Heart right ventricle (tissue), 16 donors: ENCODE measurements around the gene TRPM3. TPM values are rescaled to one million over a fixed set of nuclear protein-coding genes. Genes with fewer than 3 reads are reported as not detected.

Experiments
- ATAC-seq, 8 donors: fragments of 200-7000 bp; cut with Tn5 transposase; one replicate each; pipeline ENCODE4 v1.9.1; 2020; ENCODE audit warnings: mild to moderate bottlenecking in 8 of 8, moderate library complexity in 8 of 8, moderate number of reproducible peaks in 1 of 8
- DNase-seq, 2 donors: peaks; one replicate each; pipeline ENCODE4 v3.0.0-alpha.2; 2020
- H3K27ac ChIP-seq, 10 donors: fragments of 200-600 bp; sonication (generic) in 2 of 10; one replicate each; pipeline versions ENCODE4 v1.5.0 to v1.8.0; 2020 to 2022; ENCODE audit warnings: mild to moderate bottlenecking in 3 of 10
- H3K27me3 ChIP-seq, 7 donors: fragments of 200-600 bp; one replicate each; pipeline ENCODE4 v1.8.0; 2021 to 2022; ENCODE audit warnings: mild to moderate bottlenecking in 2 of 7
- H3K36me3 ChIP-seq, 9 donors: fragments of 200-600 bp; sonication (generic) in 1 of 9; one replicate each; pipeline versions ENCODE4 v1.5.0 to v1.8.0; 2020 to 2022; ENCODE audit warnings: mild to moderate bottlenecking in 2 of 9
- H3K4me1 ChIP-seq, 9 donors: fragments of 200-600 bp; sonication (generic) in 1 of 9; one replicate each; pipeline versions ENCODE4 v1.5.0 to v1.8.0; 2020 to 2022; ENCODE audit warnings: mild to moderate bottlenecking in 4 of 9
- H3K4me3 ChIP-seq, 10 donors: fragments of 200-600 bp; sonication (generic) in 2 of 10; one replicate each; pipeline versions ENCODE4 v1.5.0 to v1.8.0; 2020 to 2022; ENCODE audit warnings: mild to moderate bottlenecking in 7 of 10, moderate library complexity in 2 of 10
- H3K9me3 ChIP-seq, 11 donors: fragments of 200-600 bp in 10 of 11; sonication (generic) in 2 of 11; one replicate each; pipeline versions ENCODE4 v1.5.0 to v1.8.0; 2013 to 2022; ENCODE audit warnings: mild to moderate bottlenecking in 2 of 11, control low read depth in 1 of 11, moderate library complexity in 1 of 11
- CTCF ChIP-seq, 9 donors: fragments of 200-600 bp; sonication (generic) in 2 of 9; IDR thresholded peaks; one replicate each; pipeline versions ENCODE4 v1.5.0 to v1.8.0; 2021 to 2022; ENCODE audit warnings: antibody characterized with exemption in 9 of 9, mild to moderate bottlenecking in 5 of 9, moderate library complexity in 1 of 9
- WGBS, 2 donors: extraction: QIAGEN DNeasy Blood & Tissue Kit; methylation state at CpG; one replicate each; pipeline ENCODE4 v1.1.7; 2013; ENCODE audit warnings: inconsistent platforms in 1 of 2; 5-methylcytosine and 5-hydroxymethylcytosine counted together
- intact Hi-C, 10 donors: fragments of 100-400 bp; cut with DNase I; formaldehyde crosslinking; loops; one replicate each; pipeline versions ENCODE4 v1.11.1 to v1.14.2; 2022
- polyA plus RNA-seq, 2 donors: library from polyadenylated mRNA; stranded (reverse); fragments of 200-250 nt; gene quantifications; one replicate each; pipeline ENCODE4 v1.2.3, GENCODE V29; 2013
- total RNA-seq, 10 donors: library from RNA; stranded (reverse); fragmentation: NEBNext Ultra II Directional in 3 of 10; extraction: Animal tissue kit (Norgen Biotek cat#: 25700) in 3 of 10; gene quantifications; one replicate each; pipeline versions ENCODE4 v1.2.1 to v1.2.4, GENCODE V29; 2021 to 2023
- donor health status: Arrhythmogenic right ventricular cardiomyopathy.
- donor health status: ischemic (EF 13 %, LVEDD 7.1; RV severe dilation, severe dysfunction).
- donor health status: healthy with polysubstance abuse.
- donor health status: DM: no; HTN: yes; CAD: no.
- donor health status: DM: no; HTN: no; CAD: no.
- donor health status: ischemic (EF 25% LVEDD 6.9; RV normal size, moderate dysfunction).
- donor health status: ischemic (EF 25% LVEDD 5.7; RV mildly dilated, moderate dysfunction).
- donor health status: healthy.
- donor health status: DM: yes; HTN: yes; CAD: no.
- donor health status: Ischemic cardiomyopathy.
- donor health status: ischemic (EF 35%, LVEDD 5.7; RV mildly dilated, moderate dysfunction).
- donor health status: nonischemic (EF 11% LVEDD 7.7; RV severe dilation, severe dysfunction).
- donor health status: DM: yes; HTN: yes; CAD: no.
- donor health status: PGD.
- donor health status: ischemic (EF 29% LVEDD 5.4; RV normal size, mild dysfunction).
- donor health status: nonischemic (EF 23%, LVEDD 6.1; RV moderate dilation, normal function).

The TRPM3 gene
- total and polyA plus RNA-seq, 12 donors, result 0.05 to 1.3 (median 0.16) TPM; not detected in 1

DNA sequence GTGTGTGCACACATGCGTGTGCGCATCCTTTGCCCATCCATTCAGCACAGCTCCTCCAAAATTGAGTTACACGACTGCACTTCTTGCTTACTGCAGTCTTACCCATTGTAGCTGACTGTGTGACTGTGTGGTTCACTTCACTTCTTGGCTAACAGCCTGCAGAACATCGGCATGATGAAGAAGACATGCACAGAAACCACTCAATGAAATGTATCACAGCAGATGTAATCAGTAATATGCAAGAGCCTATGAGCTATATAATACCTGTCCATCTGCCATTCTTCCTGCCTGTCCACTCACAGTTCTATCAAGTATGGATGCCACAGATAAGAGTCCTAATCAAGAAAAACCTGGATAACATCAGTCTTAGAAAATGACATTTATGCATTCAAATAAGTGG is 83.9 kb downstream of the TRPM3 start:
- ATAC-seq (no peak), DNase-seq (no peak)
- Histone ChIP-seq H3K4me1 (no peaks in the 10 kb centered on the region), H3K27ac (no peak overlapping the region), H3K36me3 (no peaks in the 10 kb centered on the region), H3K4me3 (no peak overlapping the region), H3K9me3 (no peaks in the 10 kb centered on the region), H3K27me3 (peaks cover 0 to 3% (median 0%) of the 10 kb centered on the region in 7 donors)
- WGBS, 2 donors, result 86 to 87% methylated on average over 4 of the region's 4 CpGs
- intact Hi-C loops, result no loop called here
- no peak for TF ChIP-seq CTCF (IDR thresholded peaks at IDR 0.05)

- 41 to 46% methylated on average over 4 of the region's 4 CpGs for WGBS, 2 donors
- intact Hi-C loops, result no loop called here
- Histone ChIP-seq H3K4me1 (no peaks in the 10 kb centered on the region), H3K4me3 (no peak overlapping the region), H3K27me3 (peaks cover 0 to 3% (median 0%) of the 10 kb centered on the region in 7 donors), H3K36me3 (no peaks in the 10 kb centered on the region), H3K27ac (no peak overlapping the region), H3K9me3 (no peaks in the 10 kb centered on the region)
- DNase-seq (no peak), ATAC-seq (no peak)
- no peak for TF ChIP-seq CTCF (IDR thresholded peaks at IDR 0.05)
Observed at GRCh38 chr9:71036501-71036900, 84.9 kb downstream of the TRPM3 start.

DNA sequence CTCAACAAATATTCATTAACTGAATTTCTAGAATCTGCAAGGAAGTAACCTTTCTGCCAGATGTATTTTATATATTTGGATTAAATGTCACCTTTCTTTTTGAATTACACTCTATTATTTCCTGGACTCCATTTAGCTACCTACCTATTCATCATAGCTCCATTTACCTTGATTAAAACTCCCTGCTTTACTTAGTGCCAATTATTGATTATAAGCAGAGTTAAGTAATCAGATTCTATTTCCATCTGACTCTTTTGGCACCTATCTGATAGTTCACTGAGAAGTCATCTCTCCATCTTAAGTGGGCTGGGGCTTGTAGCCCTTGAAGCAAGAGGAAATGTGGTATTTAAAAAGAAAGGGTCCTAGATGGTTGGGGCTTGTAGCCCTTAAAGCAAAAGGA is 88.6 kb downstream of the TRPM3 start:
- H3K36me3 ChIP-seq, result no peaks in the 10 kb centered on the region

DNA sequence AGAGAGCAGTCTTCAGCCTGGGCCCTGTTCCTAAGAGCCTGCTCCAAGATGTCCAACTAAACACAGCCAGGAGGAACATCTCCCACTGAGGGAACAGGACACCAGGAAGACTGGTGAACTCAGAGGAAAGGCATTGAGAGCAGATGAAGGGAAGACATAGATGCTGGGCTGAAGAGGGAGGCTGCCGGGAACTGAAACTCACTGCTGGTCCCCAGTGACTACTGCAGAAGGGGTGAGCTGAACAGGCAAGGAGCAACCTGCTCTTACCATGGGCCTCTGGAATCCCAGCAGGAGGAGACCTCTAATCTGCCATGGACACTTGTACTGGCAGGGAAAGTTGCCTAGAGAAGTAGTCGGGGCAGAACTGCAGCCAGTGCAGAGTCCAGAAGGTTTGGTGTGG is 95.7 kb downstream of the TRPM3 start:
- H3K4me3 ChIP-seq, result no peak overlapping the region
- H3K9me3 ChIP-seq, result no peaks in the 10 kb centered on the region
- peaks cover 0 to 2% (median 0%) of the 10 kb centered on the region in 7 donors for H3K27me3 ChIP-seq
- intact Hi-C loops, result no loop called here
- DNase-seq (no peak), ATAC-seq (no peak)
- 82 to 85% methylated on average over 2 of the region's 2 CpGs for WGBS, 2 donors
- no peak for TF ChIP-seq CTCF (IDR thresholded peaks at IDR 0.05)
- H3K4me1 ChIP-seq, result no peaks in the 10 kb centered on the region
- H3K36me3 ChIP-seq, result no peaks in the 10 kb centered on the region
- H3K27ac ChIP-seq, result no peak overlapping the region

More for the DNA sequence above, 88.6 kb downstream of the TRPM3 start:
- no peak overlapping the region for H3K4me3 ChIP-seq
- peaks cover 0 to 3% (median 0%) of the 10 kb centered on the region in 7 donors for H3K27me3 ChIP-seq
- DNase-seq (no peak), ATAC-seq (no peak)
- TF ChIP-seq CTCF (IDR thresholded peaks at IDR 0.05), result no peak
- H3K27ac ChIP-seq, result no peak overlapping the region
- intact Hi-C loops, result no loop called here
- no peaks in the 10 kb centered on the region for H3K4me1 ChIP-seq
- no peaks in the 10 kb centered on the region for H3K9me3 ChIP-seq
